ENCODE results near the gene TSPAN9.

Gene TSPAN9

GRCh38 chr12:3218228-3219171 lies 141.3 kb downstream of the TSPAN9 start:
- no peak overlapping the region for H3K4me3 Mint-ChIP-seq
- no peaks in the 10 kb centered on the region for H3K36me3 Mint-ChIP-seq (ENCODE audit: low read depth)
- H3K9me3 Mint-ChIP-seq: no peaks in the 10 kb centered on the region
- no peak for DNase-seq (ENCODE audit: low spot score)
- H3K4me1 Mint-ChIP-seq (ENCODE audit: low read depth): no peaks in the 10 kb centered on the region
- H3K27ac Mint-ChIP-seq: no peak overlapping the region
- H3K27me3 Mint-ChIP-seq (ENCODE audit: low read depth): no peaks in the 10 kb centered on the region

GRCh38 chr12:3219233-3219632 lies 142.1 kb downstream of the TSPAN9 start:
- no peak overlapping the region for H3K27ac Mint-ChIP-seq
- no peak for DNase-seq (ENCODE audit: low spot score)
- no peaks in the 10 kb centered on the region for H3K9me3 Mint-ChIP-seq
- no peak overlapping the region for H3K4me3 Mint-ChIP-seq
- no peaks in the 10 kb centered on the region for H3K36me3 Mint-ChIP-seq (ENCODE audit: low read depth)
- H3K4me1 Mint-ChIP-seq (ENCODE audit: low read depth): no peaks in the 10 kb centered on the region
- H3K27me3 Mint-ChIP-seq (ENCODE audit: low read depth): no peaks in the 10 kb centered on the region

- Mint-ChIP-seq H3K4me1 (ENCODE audit: low read depth) (no peaks in the 10 kb centered on the region), H3K36me3 (ENCODE audit: low read depth) (no peaks in the 10 kb centered on the region), H3K9me3 (no peaks in the 10 kb centered on the region), H3K27ac (no peak overlapping the region), H3K27me3 (ENCODE audit: low read depth) (no peaks in the 10 kb centered on the region), H3K4me3 (no peak overlapping the region)
- DNase-seq (ENCODE audit: low spot score): no peak
These were observed 143.5 kb downstream of the TSPAN9 start for GRCh38 chr12:3220382-3221321.

GRCh38 chr12:3222306-3222705 lies 145.1 kb downstream of the TSPAN9 start:
- peaks cover 2% of the 10 kb centered on the region for H3K27me3 Mint-ChIP-seq (ENCODE audit: low read depth)
- H3K27ac Mint-ChIP-seq: no peak overlapping the region
- no peaks in the 10 kb centered on the region for H3K36me3 Mint-ChIP-seq (ENCODE audit: low read depth)
- no peaks in the 10 kb centered on the region for H3K9me3 Mint-ChIP-seq
- no peaks in the 10 kb centered on the region for H3K4me1 Mint-ChIP-seq (ENCODE audit: low read depth)
- DNase-seq (ENCODE audit: low spot score): no peak
- H3K4me3 Mint-ChIP-seq: no peak overlapping the region

- Mint-ChIP-seq H3K9me3 (no peaks in the 10 kb centered on the region), H3K27ac (no peak overlapping the region), H3K4me3 (no peak overlapping the region), H3K4me1 (ENCODE audit: low read depth) (no peaks in the 10 kb centered on the region), H3K36me3 (ENCODE audit: low read depth) (no peaks in the 10 kb centered on the region), H3K27me3 (ENCODE audit: low read depth) (peaks cover 2% of the 10 kb centered on the region)
- no peak for DNase-seq (ENCODE audit: low spot score)
These were observed 145.8 kb downstream of the TSPAN9 start for GRCh38 chr12:3222979-3223378.

GRCh38 chr12:3223601-3224529 lies 146.7 kb downstream of the TSPAN9 start:
- Mint-ChIP-seq H3K9me3 (no peaks in the 10 kb centered on the region), H3K4me1 (ENCODE audit: low read depth) (no peaks in the 10 kb centered on the region), H3K27ac (no peak overlapping the region), H3K4me3 (no peak overlapping the region), H3K36me3 (ENCODE audit: low read depth) (no peaks in the 10 kb centered on the region), H3K27me3 (ENCODE audit: low read depth) (peaks cover 2% of the 10 kb centered on the region)
- no peak for DNase-seq (ENCODE audit: low spot score)

- DNase-seq (ENCODE audit: low spot score): no peak
- no peak overlapping the region for H3K4me3 Mint-ChIP-seq
- no peaks in the 10 kb centered on the region for H3K4me1 Mint-ChIP-seq (ENCODE audit: low read depth)
- H3K27me3 Mint-ChIP-seq (ENCODE audit: low read depth): peaks cover 2% of the 10 kb centered on the region
- H3K36me3 Mint-ChIP-seq (ENCODE audit: low read depth): no peaks in the 10 kb centered on the region
- H3K9me3 Mint-ChIP-seq: no peaks in the 10 kb centered on the region
- no peak overlapping the region for H3K27ac Mint-ChIP-seq
These were observed 147.3 kb downstream of the TSPAN9 start for GRCh38 chr12:3224530-3224903.

- DNase-seq (ENCODE audit: low spot score): no peak
- Mint-ChIP-seq H3K36me3 (ENCODE audit: low read depth) (no peaks in the 10 kb centered on the region), H3K27ac (no peak overlapping the region), H3K9me3 (no peaks in the 10 kb centered on the region), H3K4me1 (ENCODE audit: low read depth) (no peaks in the 10 kb centered on the region), H3K4me3 (no peak overlapping the region), H3K27me3 (ENCODE audit: low read depth) (peaks cover 2% of the 10 kb centered on the region)
These were observed 148.1 kb downstream of the TSPAN9 start for GRCh38 chr12:3225154-3225795.

GRCh38 chr12:3225796-3226180 lies 148.6 kb downstream of the TSPAN9 start:
- DNase-seq (ENCODE audit: low spot score): no peak
- H3K9me3 Mint-ChIP-seq: no peaks in the 10 kb centered on the region
- no peak overlapping the region for H3K27ac Mint-ChIP-seq
- peaks cover 2% of the 10 kb centered on the region for H3K27me3 Mint-ChIP-seq (ENCODE audit: low read depth)
- H3K36me3 Mint-ChIP-seq (ENCODE audit: low read depth): no peaks in the 10 kb centered on the region
- no peak overlapping the region for H3K4me3 Mint-ChIP-seq
- H3K4me1 Mint-ChIP-seq (ENCODE audit: low read depth): no peaks in the 10 kb centered on the region

- Mint-ChIP-seq H3K4me1 (ENCODE audit: low read depth) (no peaks in the 10 kb centered on the region), H3K36me3 (ENCODE audit: low read depth) (no peaks in the 10 kb centered on the region), H3K27me3 (ENCODE audit: low read depth) (peaks cover 2% of the 10 kb centered on the region), H3K9me3 (no peaks in the 10 kb centered on the region), H3K4me3 (no peak overlapping the region), H3K27ac (no peak overlapping the region)
- DNase-seq (ENCODE audit: low spot score): no peak
These were observed 149.1 kb downstream of the TSPAN9 start for GRCh38 chr12:3226264-3226663.

GRCh38 chr12:3227076-3227975 lies 150.1 kb downstream of the TSPAN9 start:
- no peaks in the 10 kb centered on the region for H3K9me3 Mint-ChIP-seq
- H3K27ac Mint-ChIP-seq: no peak overlapping the region
- no peak for DNase-seq (ENCODE audit: low spot score)
- no peaks in the 10 kb centered on the region for H3K36me3 Mint-ChIP-seq (ENCODE audit: low read depth)
- H3K4me1 Mint-ChIP-seq (ENCODE audit: low read depth): no peaks in the 10 kb centered on the region
- H3K27me3 Mint-ChIP-seq (ENCODE audit: low read depth): peaks cover 2% of the 10 kb centered on the region
- no peak overlapping the region for H3K4me3 Mint-ChIP-seq

- no peak overlapping the region for H3K4me3 Mint-ChIP-seq
- no peaks in the 10 kb centered on the region for H3K4me1 Mint-ChIP-seq (ENCODE audit: low read depth)
- H3K27ac Mint-ChIP-seq: no peak overlapping the region
- H3K9me3 Mint-ChIP-seq: no peaks in the 10 kb centered on the region
- H3K27me3 Mint-ChIP-seq (ENCODE audit: low read depth): peaks cover 2% of the 10 kb centered on the region
- H3K36me3 Mint-ChIP-seq (ENCODE audit: low read depth): no peaks in the 10 kb centered on the region
- DNase-seq (ENCODE audit: low spot score): no peak
These were observed 151.4 kb downstream of the TSPAN9 start for GRCh38 chr12:3228552-3228951.
